Measurements from ENCODE around the gene GBF1. TPM values are rescaled to one million over a fixed set of nuclear protein-coding genes. Genes with fewer than 3 reads are reported as not detected.

Gene GBF1
- total RNA-seq, 1 donor = 38.0 TPM

DNA sequence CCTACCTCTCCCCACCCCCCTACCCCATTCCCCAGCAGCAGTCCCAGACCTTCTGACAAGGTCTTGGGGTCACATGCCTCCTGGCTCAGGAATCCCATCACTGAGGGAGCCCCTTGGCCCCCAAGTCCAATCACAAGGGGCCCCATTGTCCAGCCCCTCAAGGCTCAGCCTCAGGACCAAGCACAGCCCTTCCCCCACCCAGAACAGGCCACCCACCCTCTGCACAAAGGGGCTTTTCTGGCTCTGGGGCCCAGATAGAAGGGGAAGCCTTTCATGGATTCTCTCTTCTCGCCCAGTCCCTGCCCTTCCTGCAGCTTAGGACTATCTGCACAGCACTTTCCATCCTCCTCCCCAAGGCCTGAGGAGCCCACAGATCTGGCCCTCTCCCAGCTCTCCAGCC is 180.1 kb downstream of the GBF1 start:
- no peak overlapping the region for H3K4me2 ChIP-seq (ENCODE audit: insufficient read depth, low read length)
- H3K4me3 ChIP-seq (ENCODE audit: insufficient read depth, low read length) = no peak overlapping the region
- H4K20me1 ChIP-seq (ENCODE audit: insufficient read depth, low read length) = peaks cover 12% of the 10 kb centered on the region
- H3K9me3 ChIP-seq (ENCODE audit: low read depth, low read length) = no peaks in the 10 kb centered on the region
- H3K79me2 ChIP-seq (ENCODE audit: insufficient read depth, low read length) = peaks cover 18% of the 10 kb centered on the region
- TF ChIP-seq CTCF (IDR thresholded peaks at IDR 0.05; ENCODE audit: extremely low read depth, low read depth, low read length) = no peak
- H3K4me1 ChIP-seq (ENCODE audit: insufficient read depth, low read length) = peaks cover 21% of the 10 kb centered on the region
- no peak overlapping the region for H3K27ac ChIP-seq (ENCODE audit: low read depth, low read length)
- H3K27me3 ChIP-seq (ENCODE audit: insufficient read depth, low read length) = no peaks in the 10 kb centered on the region
- H2AFZ ChIP-seq (ENCODE audit: low read length) = no peak overlapping the region
- no peak for DNase-seq (ENCODE audit: insufficient read length, low spot score, missing footprints)
- H3K36me3 ChIP-seq (ENCODE audit: insufficient read depth, low read length) = peaks cover 10% of the 10 kb centered on the region

DNA sequence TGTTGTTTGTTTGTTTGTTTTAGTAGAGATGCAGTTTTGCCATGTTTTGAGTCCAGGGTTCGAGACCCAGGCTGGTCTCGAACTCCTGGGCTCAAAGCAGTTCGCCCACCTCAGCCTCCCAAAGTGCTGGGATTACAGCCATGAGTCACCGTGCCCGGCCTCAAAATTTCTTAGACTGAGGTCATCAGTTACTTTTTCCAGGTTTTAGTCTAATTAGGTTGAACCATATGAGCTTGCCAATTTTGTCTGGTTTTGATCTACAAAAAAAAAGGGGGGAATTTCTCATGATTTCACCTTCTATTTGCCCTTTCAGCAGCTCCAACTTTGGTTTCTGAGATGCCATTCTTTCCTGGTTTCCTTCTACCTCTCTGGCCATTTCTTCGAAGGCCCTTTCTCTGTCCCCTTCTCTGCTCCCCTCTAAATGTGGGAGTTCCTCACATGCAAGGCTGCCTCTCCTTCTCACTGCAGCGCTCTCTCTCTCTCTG is 181.5 kb downstream of the GBF1 start:
- Histone ChIP-seq H3K4me1 (ENCODE audit: insufficient read depth, low read length) (peaks cover 23% of the 10 kb centered on the region), H3K36me3 (ENCODE audit: insufficient read depth, low read length) (peaks cover 14% of the 10 kb centered on the region), H2AFZ (ENCODE audit: low read length) (no peak overlapping the region), H3K27ac (ENCODE audit: low read depth, low read length) (no peak overlapping the region), H4K20me1 (ENCODE audit: insufficient read depth, low read length) (peaks cover 12% of the 10 kb centered on the region), H3K27me3 (ENCODE audit: insufficient read depth, low read length) (no peaks in the 10 kb centered on the region), H3K79me2 (ENCODE audit: insufficient read depth, low read length) (peaks cover 22% of the 10 kb centered on the region), H3K4me2 (ENCODE audit: insufficient read depth, low read length) (peak overlapping the region; percentile 22), H3K4me3 (ENCODE audit: insufficient read depth, low read length) (no peak overlapping the region), H3K9me3 (ENCODE audit: low read depth, low read length) (no peaks in the 10 kb centered on the region)
- no peak for TF ChIP-seq CTCF (IDR thresholded peaks at IDR 0.05; ENCODE audit: extremely low read depth, low read depth, low read length)
- DNase-seq (ENCODE audit: insufficient read length, low spot score, missing footprints) = peak; percentile 68

DNA sequence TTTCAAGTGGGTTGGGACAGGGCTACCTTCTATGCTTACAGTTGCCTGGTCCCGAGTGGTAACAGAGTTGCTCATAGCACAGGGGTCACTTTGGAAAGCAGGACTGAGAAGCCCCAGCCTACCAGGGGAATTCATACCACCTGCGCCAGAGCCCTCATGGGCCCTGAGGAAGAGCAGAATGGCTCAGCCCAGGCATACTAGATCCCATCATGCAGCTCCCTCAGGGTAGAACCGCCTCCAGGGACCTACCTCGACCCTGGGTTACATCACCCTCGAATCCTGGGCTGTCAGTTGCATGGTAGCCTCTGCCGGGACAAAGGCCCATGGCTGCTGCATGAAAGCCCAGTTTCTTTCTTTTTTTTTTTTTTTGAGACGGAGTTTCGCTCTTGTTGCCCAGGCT is 184.1 kb downstream of the GBF1 start:
- Histone ChIP-seq H3K27ac (ENCODE audit: low read depth, low read length) (no peak overlapping the region), H3K4me2 (ENCODE audit: insufficient read depth, low read length) (no peak overlapping the region), H3K9me3 (ENCODE audit: low read depth, low read length) (no peaks in the 10 kb centered on the region), H3K4me1 (ENCODE audit: insufficient read depth, low read length) (peaks cover 21% of the 10 kb centered on the region), H3K4me3 (ENCODE audit: insufficient read depth, low read length) (no peak overlapping the region), H3K79me2 (ENCODE audit: insufficient read depth, low read length) (peaks cover 24% of the 10 kb centered on the region), H4K20me1 (ENCODE audit: insufficient read depth, low read length) (peaks cover 7% of the 10 kb centered on the region), H3K36me3 (ENCODE audit: insufficient read depth, low read length) (peaks cover 5% of the 10 kb centered on the region), H2AFZ (ENCODE audit: low read length) (no peak overlapping the region), H3K27me3 (ENCODE audit: insufficient read depth, low read length) (no peaks in the 10 kb centered on the region)
- DNase-seq (ENCODE audit: insufficient read length, low spot score, missing footprints) = no peak
- no peak for TF ChIP-seq CTCF (IDR thresholded peaks at IDR 0.05; ENCODE audit: extremely low read depth, low read depth, low read length)

GRCh38 chr10:102431452-102432124 is 186.3 kb downstream of the GBF1 start:
- H3K4me3 ChIP-seq (ENCODE audit: insufficient read depth, low read length) = peak overlapping the region; percentile 83
- TF ChIP-seq CTCF (IDR thresholded peaks at IDR 0.05; ENCODE audit: extremely low read depth, low read depth, low read length) = no peak
- H4K20me1 ChIP-seq (ENCODE audit: insufficient read depth, low read length) = no peaks in the 10 kb centered on the region
- H3K27ac ChIP-seq (ENCODE audit: low read depth, low read length) = peak overlapping the region; percentile 77
- peaks cover 37% of the 10 kb centered on the region for H3K4me1 ChIP-seq (ENCODE audit: insufficient read depth, low read length)
- peak overlapping the region; percentile 91 for H2AFZ ChIP-seq (ENCODE audit: low read length)
- no peaks in the 10 kb centered on the region for H3K9me3 ChIP-seq (ENCODE audit: low read depth, low read length)
- H3K36me3 ChIP-seq (ENCODE audit: insufficient read depth, low read length) = peaks cover 5% of the 10 kb centered on the region
- H3K79me2 ChIP-seq (ENCODE audit: insufficient read depth, low read length) = peaks cover 15% of the 10 kb centered on the region
- peak; percentile 91 for DNase-seq (ENCODE audit: insufficient read length, low spot score, missing footprints)
- H3K4me2 ChIP-seq (ENCODE audit: insufficient read depth, low read length) = peak overlapping the region; percentile 97
- no peaks in the 10 kb centered on the region for H3K27me3 ChIP-seq (ENCODE audit: insufficient read depth, low read length)

Other genes with a start within 250 kb of the GBF1 start
- gene ARMH3, start 189.4 kb upstream of the GBF1 start, total RNA-seq = 9.1 and 9.4 TPM in 2 replicates
- 26.8 and 31.5 TPM in 2 replicates for gene HPS6, start 180.2 kb upstream of the GBF1 start, total RNA-seq
- 62.2 and 63.6 TPM in 2 replicates for gene LDB1, start 125.2 kb upstream of the GBF1 start, total RNA-seq
- 14.1 and 17.7 TPM in 2 replicates for gene PPRC1, start 112.5 kb upstream of the GBF1 start, total RNA-seq
- 13.3 and 18.1 TPM in 2 replicates for gene NOLC1, start 93.1 kb upstream of the GBF1 start, total RNA-seq
- gene ELOVL3, start 19.2 kb upstream of the GBF1 start, total RNA-seq = 2.2 and 2.7 TPM in 2 replicates
- gene PITX3, start 4.0 kb upstream of the GBF1 start, total RNA-seq = under 0.01 TPM in 1 of 2 replicates, not detected in the other
- gene NFKB2, start 150.2 kb downstream of the GBF1 start, total RNA-seq = 17.7 and 20.3 TPM in 2 replicates
- 0.29 and 0.72 TPM in 2 replicates for gene PSD, start 173.3 kb downstream of the GBF1 start, total RNA-seq
- 5.9 and 9.4 TPM in 2 replicates for gene FBXL15, start 175.3 kb downstream of the GBF1 start, total RNA-seq
- gene CUEDC2, start 187.0 kb downstream of the GBF1 start, total RNA-seq = 46.7 and 46.9 TPM in 2 replicates
- gene C10orf95, start 206.0 kb downstream of the GBF1 start, total RNA-seq = not detected in 2 replicates

Measured in osteoblast (primary cell).